IMR-90 (cell line): ENCODE measurements around the gene PEAK1.

Source experiments
- CHD1 ChIP-seq: IDR thresholded peaks from 2 replicates; pipeline ENCODE4 v1.6.1; 2012; ENCODE audit warnings: low read depth, low read length, improper control_type of control experiment
- CTCF ChIP-seq: conservative IDR thresholded peaks from 2 replicates; pipeline ENCODE4 v1.5.1; 2012; ENCODE audit warnings: mild to moderate bottlenecking, low read depth, low read length, improper control_type of control experiment
- POLR2A ChIP-seq: IDR thresholded peaks from 2 replicates; pipeline ENCODE4 v1.6.1; 2012; ENCODE audit warnings: mild to moderate bottlenecking, low read depth, low read length
- RAD21 ChIP-seq: IDR thresholded peaks from 2 replicates; pipeline ENCODE4 v1.6.1; 2012; ENCODE audit warnings: low read length, improper control_type of control experiment
- RCOR1 ChIP-seq: IDR thresholded peaks from 2 replicates; pipeline ENCODE4 v1.6.1; 2012; ENCODE audit warnings: mild to moderate bottlenecking, low read length, improper control_type of control experiment; ENCODE audit not compliant: insufficient replicate concordance
- SMC3 ChIP-seq: fragments of 150-350 bp; IDR thresholded peaks from 2 replicates; pipeline ENCODE4 v1.6.1; 2016; ENCODE audit warnings: low read depth, mild to moderate bottlenecking, antibody characterized with exemption, low read length, moderate library complexity

DNA sequence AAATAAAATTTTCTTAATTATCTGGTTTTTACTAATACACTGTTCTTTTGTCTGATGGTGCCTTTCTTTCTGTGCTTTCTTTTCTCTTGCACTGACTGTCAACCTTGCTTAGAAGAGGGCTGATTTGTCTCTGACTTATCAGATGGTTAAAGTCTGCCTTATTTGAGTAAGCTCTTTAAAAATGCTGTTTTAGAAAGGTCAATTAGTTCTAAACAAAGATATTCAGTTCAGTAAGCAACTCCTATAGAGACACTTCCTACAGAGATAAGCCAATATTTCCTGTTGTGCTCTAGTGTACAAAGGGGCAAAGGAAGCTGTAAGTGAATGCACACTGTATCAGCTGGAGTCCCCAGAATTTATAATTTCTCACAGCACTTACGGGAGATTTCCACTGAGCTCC is 195.6 kb downstream of the PEAK1 start:
- TF ChIP-seq POLR2A, result no peak
- no peak for TF ChIP-seq RAD21
- TF ChIP-seq CTCF, result no peak
- TF ChIP-seq RCOR1, result no peak
- no peak for TF ChIP-seq SMC3
- TF ChIP-seq CHD1, result no peak
